Ovary (tissue), 9 donors: ENCODE data around the gene PSME4. TPM values are rescaled to one million over a fixed set of nuclear protein-coding genes. Genes with fewer than 3 reads are reported as not detected.

Experiments used
- DNase-seq, 5 donors: peaks; one replicate each; pipeline ENCODE4 v3.0.0-alpha.2; 2019 to 2020
- H3K27ac ChIP-seq, 2 donors: fragments of 200-600 bp; one replicate each; pipeline versions ENCODE4 v1.5.1 to v1.8.0; 2019 to 2022
- H3K27me3 ChIP-seq: fragments of 200-600 bp; one replicate; pipeline ENCODE4 v1.8.0; 2022
- H3K36me3 ChIP-seq: fragments of 200-600 bp; sonication (generic); one replicate; pipeline ENCODE4 v1.5.1; 2019
- H3K4me1 ChIP-seq: one replicate; pipeline ENCODE4 v1.8.1; 2013; ENCODE audit warnings: mild to moderate bottlenecking, moderate library complexity; ENCODE audit not compliant: insufficient read depth
- H3K4me3 ChIP-seq: fragments of 200-600 bp; sonication (generic); one replicate; pipeline ENCODE4 v1.5.1; 2017
- H3K9me3 ChIP-seq, 2 donors: fragments of 200-600 bp in 1 of 2; sonication (generic) in 1 of 2; one replicate each; pipeline versions ENCODE4 v1.5.1 to v1.8.1; 2013 to 2019; ENCODE audit warnings: mild to moderate bottlenecking in 1 of 2, moderate library complexity in 1 of 2
- EP300 ChIP-seq: sonication (generic); formaldehyde crosslinking; IDR thresholded peaks from one replicate; pipeline ENCODE4 v1.6.1; 2017; ENCODE audit warnings: antibody characterized with exemption
- POLR2A ChIP-seq: fragments of 450-650 bp; IDR thresholded peaks from one replicate; pipeline ENCODE4 v1.6.1; 2017; ENCODE audit warnings: antibody characterized with exemption, mild to moderate bottlenecking, moderate library complexity
- WGBS, 3 donors: extraction: QIAGEN DNeasy Blood & Tissue Kit in 1 of 3; methylation state at CpG; one replicate each; pipeline versions ENCODE4 v1.1.5 to v1.1.7; 2013 to 2017; 5-methylcytosine and 5-hydroxymethylcytosine counted together
- intact Hi-C, 4 donors: fragments of 100-400 bp; cut with DNase I; formaldehyde crosslinking; loops; one replicate each; pipeline versions ENCODE4 v1.11.0 to v1.15.1; 2022 to 2023
- polyA plus RNA-seq, 2 donors: library from polyadenylated mRNA; stranded (reverse); fragments of 200-250 nt in 1 of 2; fragments of 350-450 nt in 1 of 2; fragmentation: Illumina TruSeq in 1 of 2; extraction: RNeasy Lipid Tissue Mini Kit (QIAGEN cat#74804) in 1 of 2; gene quantifications; one replicate each; pipeline ENCODE4 v1.2.3, GENCODE V29; 2013 to 2014
- total RNA-seq, 7 donors: library from RNA; depleted of rRNA in 2 of 7; stranded (reverse); fragments of >200 nt in 2 of 7; fragmentation: NEBNext Ultra II Directional in 3 of 7; extraction: Animal tissue kit (Norgen Biotek cat#: 25700) in 3 of 7; gene quantifications; one replicate each; pipeline versions ENCODE4 v1.1.0 to v1.2.4, GENCODE V29; 2016 to 2023
- TF ChIP-seq, protein P1 (sequence below), 3 donors: fragments of 450-650 bp in 2 of 3; fragments of 200-600 bp in 1 of 3; IDR thresholded peaks; one replicate each; pipeline versions ENCODE4 v1.5.1 to v1.8.0; 2016 to 2022; ENCODE audit warnings: antibody characterized with exemption in 3 of 3, mild to moderate bottlenecking in 1 of 3
- donor health status: DM: no; HTN: no; CAD: no; lungs with moderate emphysema.
- donor health status: DM: no; HTN: no; CAD: no.
- donor health status: Bipolar disorder and iron deficiency.
- donor health status: DM: yes; HTN: yes; CAD: no.
- donor health status: DM: no; HTN: no; CAD: no.
- donor health status: DM: yes; HTN: yes; CAD: no.

The PSME4 gene
- total and polyA plus RNA-seq, 9 donors: 12.8 to 52.1 (median 32.3) TPM

DNA sequence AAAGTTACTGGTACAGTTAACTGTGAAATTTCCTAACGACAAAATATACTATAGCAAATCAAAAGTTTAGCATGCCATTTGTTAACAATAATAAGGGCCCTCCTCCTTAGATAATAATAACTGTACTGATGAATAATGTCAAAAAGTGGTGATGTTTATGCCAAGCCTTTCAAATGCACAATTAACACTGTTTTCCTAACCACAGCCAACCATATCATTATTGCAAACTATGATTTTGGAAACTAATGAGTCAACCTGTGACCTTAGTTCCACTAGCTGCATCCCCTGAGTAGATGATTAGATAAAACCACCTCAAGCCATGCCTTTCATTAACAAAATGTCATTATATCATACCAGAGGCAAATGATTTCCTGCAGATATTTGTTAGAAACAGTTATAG, 85.9 kb downstream of the PSME4 start:
- Histone ChIP-seq H3K4me3 (no peak overlapping the region), H3K4me1 (no peaks in the 10 kb centered on the region), H3K27me3 (no peaks in the 10 kb centered on the region), H3K9me3 (no peaks in the 10 kb centered on the region), H3K27ac (no peak overlapping the region), H3K36me3 (no peaks in the 10 kb centered on the region)
- 94 to 100% (median 97%) methylated on average over 1 of the region's 1 CpG for WGBS, 3 donors
- intact Hi-C loops: no loop called here
- no peak for DNase-seq
- TF ChIP-seq POLR2A (no peak), EP300 (no peak)

DNA sequence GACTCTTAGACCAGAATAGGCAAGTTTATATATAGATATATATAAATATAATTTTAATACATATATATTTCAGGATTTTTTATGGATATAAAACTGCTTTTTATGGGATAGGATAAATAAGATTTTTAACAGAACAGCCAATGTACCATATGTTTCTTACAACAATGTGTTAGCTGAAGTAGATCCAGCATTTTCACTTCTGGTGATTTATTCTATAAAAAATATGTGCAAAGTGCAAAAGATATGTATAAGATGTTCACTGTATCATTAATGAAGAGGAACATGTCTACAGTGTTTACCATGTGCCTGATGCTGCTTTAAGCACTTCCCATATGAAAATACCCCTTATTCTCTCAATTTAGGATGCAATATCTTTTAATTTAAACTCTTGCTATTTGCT, 88.8 kb downstream of the PSME4 start:
- H3K36me3 ChIP-seq: no peaks in the 10 kb centered on the region
- TF ChIP-seq POLR2A (no peak), EP300 (no peak)
- TF ChIP-seq, protein P1, sequence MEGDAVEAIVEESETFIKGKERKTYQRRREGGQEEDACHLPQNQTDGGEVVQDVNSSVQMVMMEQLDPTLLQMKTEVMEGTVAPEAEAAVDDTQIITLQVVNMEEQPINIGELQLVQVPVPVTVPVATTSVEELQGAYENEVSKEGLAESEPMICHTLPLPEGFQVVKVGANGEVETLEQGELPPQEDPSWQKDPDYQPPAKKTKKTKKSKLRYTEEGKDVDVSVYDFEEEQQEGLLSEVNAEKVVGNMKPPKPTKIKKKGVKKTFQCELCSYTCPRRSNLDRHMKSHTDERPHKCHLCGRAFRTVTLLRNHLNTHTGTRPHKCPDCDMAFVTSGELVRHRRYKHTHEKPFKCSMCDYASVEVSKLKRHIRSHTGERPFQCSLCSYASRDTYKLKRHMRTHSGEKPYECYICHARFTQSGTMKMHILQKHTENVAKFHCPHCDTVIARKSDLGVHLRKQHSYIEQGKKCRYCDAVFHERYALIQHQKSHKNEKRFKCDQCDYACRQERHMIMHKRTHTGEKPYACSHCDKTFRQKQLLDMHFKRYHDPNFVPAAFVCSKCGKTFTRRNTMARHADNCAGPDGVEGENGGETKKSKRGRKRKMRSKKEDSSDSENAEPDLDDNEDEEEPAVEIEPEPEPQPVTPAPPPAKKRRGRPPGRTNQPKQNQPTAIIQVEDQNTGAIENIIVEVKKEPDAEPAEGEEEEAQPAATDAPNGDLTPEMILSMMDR (IDR thresholded peaks at IDR 0.05): no peak
- intact Hi-C loops: no loop called here

DNA sequence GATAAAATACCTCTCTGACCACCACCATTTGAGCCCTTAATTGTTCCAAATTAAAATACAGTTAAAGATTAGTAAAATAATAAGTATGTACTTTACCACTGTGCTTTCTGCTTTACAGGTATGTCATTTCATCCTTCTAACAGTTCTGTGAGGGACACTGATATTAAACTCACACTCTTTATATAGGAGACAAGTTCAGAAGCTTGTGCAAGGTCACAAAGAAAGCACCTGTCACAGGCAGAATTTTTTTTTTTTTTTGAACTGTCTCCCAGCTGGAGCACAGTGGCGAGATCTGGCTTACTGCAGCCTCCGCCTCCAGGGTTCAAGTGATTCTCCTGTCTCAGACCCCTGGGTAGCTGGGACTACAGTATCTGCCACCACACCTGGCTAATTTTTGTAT, 89.4 kb downstream of the PSME4 start:
- intact Hi-C loops: no loop called here
- no peaks in the 10 kb centered on the region for H3K36me3 ChIP-seq
- no peak overlapping the region for H3K27ac ChIP-seq
- TF ChIP-seq, protein P1 (IDR thresholded peaks at IDR 0.05): no peak
- TF ChIP-seq EP300 (no peak), POLR2A (no peak)
- no peaks in the 10 kb centered on the region for H3K4me1 ChIP-seq
- no peak overlapping the region for H3K4me3 ChIP-seq
- H3K9me3 ChIP-seq: no peaks in the 10 kb centered on the region
- WGBS, 3 donors: 74 to 98% (median 96%) methylated on average over 2 of the region's 2 CpGs
- no peak for DNase-seq
- no peaks in the 10 kb centered on the region for H3K27me3 ChIP-seq

More for the DNA sequence above, 88.8 kb downstream of the PSME4 start:
- Histone ChIP-seq H3K9me3 (no peaks in the 10 kb centered on the region), H3K4me3 (no peak overlapping the region), H3K27me3 (no peaks in the 10 kb centered on the region), H3K27ac (no peak overlapping the region), H3K4me1 (no peaks in the 10 kb centered on the region)
- no peak for DNase-seq

DNA sequence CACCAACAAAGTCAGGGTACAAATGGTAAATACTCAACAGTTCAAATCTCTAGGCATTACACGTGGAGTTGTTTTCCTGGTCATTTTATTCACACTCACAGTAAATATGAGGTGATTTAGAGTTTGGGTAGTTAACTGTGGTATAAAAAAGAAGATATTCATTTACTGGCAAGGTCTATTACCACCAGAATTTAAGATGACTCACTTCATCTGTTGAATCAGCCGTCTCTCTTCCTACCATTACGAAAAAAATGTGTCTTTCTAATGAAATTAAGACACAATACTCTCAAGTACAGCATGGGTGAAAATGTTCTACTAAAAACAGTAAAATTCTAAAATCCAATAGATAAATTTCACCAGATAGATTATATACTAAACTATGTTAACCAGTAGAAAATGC, 90.0 kb downstream of the PSME4 start:
- no peaks in the 10 kb centered on the region for H3K27me3 ChIP-seq
- DNase-seq: no peak
- no peak overlapping the region for H3K27ac ChIP-seq
- no peaks in the 10 kb centered on the region for H3K9me3 ChIP-seq
- 63 to 76% (median 65%) methylated on average over 3 of the region's 3 CpGs for WGBS, 3 donors
- TF ChIP-seq EP300 (no peak), POLR2A (no peak)
- TF ChIP-seq, protein P1 (IDR thresholded peaks at IDR 0.05): no peak
- H3K4me3 ChIP-seq: no peak overlapping the region
- H3K4me1 ChIP-seq: no peaks in the 10 kb centered on the region
- intact Hi-C loops: no loop called here
- no peaks in the 10 kb centered on the region for H3K36me3 ChIP-seq

DNA sequence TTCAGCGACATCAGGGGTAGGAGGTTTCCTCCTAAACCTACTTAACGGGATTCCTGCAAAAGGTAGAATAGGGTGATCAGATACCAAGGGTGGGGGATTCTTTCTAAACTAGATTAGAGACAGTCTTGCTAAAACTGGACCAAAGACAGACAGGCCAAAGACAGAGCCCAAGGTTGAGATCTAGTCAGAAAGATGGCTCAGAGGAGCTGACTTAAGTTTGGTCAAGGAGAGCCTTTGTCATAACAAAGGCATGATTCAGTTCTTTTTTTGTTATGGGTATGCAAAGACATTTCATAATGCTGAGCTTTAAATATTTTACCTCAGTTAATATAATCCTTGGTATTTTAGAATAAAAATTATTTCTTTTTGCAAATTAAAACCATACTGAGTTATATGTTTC, 93.2 kb downstream of the PSME4 start:
- H3K4me3 ChIP-seq: no peak overlapping the region
- intact Hi-C loops: no loop called here
- 72 to 86% (median 74%) methylated on average over 2 of the region's 2 CpGs for WGBS, 3 donors
- no peaks in the 10 kb centered on the region for H3K9me3 ChIP-seq
- DNase-seq: no peak
- H3K27me3 ChIP-seq: no peaks in the 10 kb centered on the region
- no peaks in the 10 kb centered on the region for H3K4me1 ChIP-seq
- no peak overlapping the region for H3K27ac ChIP-seq
- H3K36me3 ChIP-seq: no peaks in the 10 kb centered on the region
- TF ChIP-seq, protein P1 (IDR thresholded peaks at IDR 0.05): no peak
- no peak for TF ChIP-seq EP300
- no peak for TF ChIP-seq POLR2A
